ENCODE results near the gene TMEM201. TPM values are rescaled to one million over a fixed set of nuclear protein-coding genes. Genes with fewer than 3 reads are reported as not detected.

TMEM201 gene
- total and polyA plus RNA-seq, 4 donors, result 1.5 to 3.5 (median 2.9) TPM

GRCh38 chr1:9590945-9591668 is 2.4 kb downstream of the TMEM201 start:
- WGBS, result 93% methylated on average over 19 of the region's 19 CpGs
- Histone ChIP-seq H3K9me3 (ENCODE audit: control insufficient read depth in 4 of 4, low read length in 3 of 4) (no peaks in the 10 kb centered on the region), H3K4me1 (ENCODE audit: control insufficient read depth in 4 of 4, insufficient read depth in 4 of 4, low read length in 3 of 4) (peaks cover 5 to 22% (median 12%) of the 10 kb centered on the region in 4 donors), H3K9ac (ENCODE audit: low read depth in 1 of 2, low read length in 2 of 2) (no peak overlapping the region), H3K36me3 (ENCODE audit: control insufficient read depth in 4 of 4, insufficient read depth in 3 of 4, low read depth in 1 of 4, low read length in 3 of 4) (no peaks in the 10 kb centered on the region), H3K4me3 (ENCODE audit: low read depth in 1 of 3, low read length in 3 of 3) (no peak overlapping the region), H3K27me3 (ENCODE audit: control insufficient read depth in 4 of 4, insufficient read depth in 4 of 4, low read length in 3 of 4) (no peaks in the 10 kb centered on the region), H3K27ac (ENCODE audit: low read depth in 1 of 2, low read length in 2 of 2) (no peak overlapping the region)
- DNase-seq (ENCODE audit: low spot score), result no peak
- TF ChIP-seq HNF4A (conservative IDR thresholded peaks at IDR 0.05) (no peak), ZBTB33 (IDR thresholded peaks at IDR 0.05) (no peak), EGR1 (IDR thresholded peaks at IDR 0.05; ENCODE audit: low read depth in 2 of 2) (no peak), RAD21 (IDR thresholded peaks at IDR 0.05) (no peak)

GRCh38 chr1:9591669-9592509 is 3.2 kb downstream of the TMEM201 start:
- no peak overlapping the region for H3K4me3 ChIP-seq (ENCODE audit: low read depth in 1 of 3, low read length in 3 of 3)
- peaks cover 0 to under 1% (median 0%) of the 10 kb centered on the region in 4 donors for H3K36me3 ChIP-seq (ENCODE audit: control insufficient read depth in 4 of 4, insufficient read depth in 3 of 4, low read depth in 1 of 4, low read length in 3 of 4)
- H3K4me1 ChIP-seq (ENCODE audit: control insufficient read depth in 4 of 4, insufficient read depth in 4 of 4, low read length in 3 of 4), result peaks cover 9 to 27% (median 14%) of the 10 kb centered on the region in 4 donors
- WGBS, result 88% methylated on average over 22 of the region's 22 CpGs
- no peak for DNase-seq (ENCODE audit: low spot score)
- H3K9me3 ChIP-seq (ENCODE audit: control insufficient read depth in 4 of 4, low read length in 3 of 4), result no peaks in the 10 kb centered on the region
- H3K9ac ChIP-seq (ENCODE audit: low read depth in 1 of 2, low read length in 2 of 2), result no peak overlapping the region
- H3K27me3 ChIP-seq (ENCODE audit: control insufficient read depth in 4 of 4, insufficient read depth in 4 of 4, low read length in 3 of 4), result no peaks in the 10 kb centered on the region
- H3K27ac ChIP-seq (ENCODE audit: low read depth in 1 of 2, low read length in 2 of 2), result no peak overlapping the region
- TF ChIP-seq FOXA1 (IDR thresholded peaks at IDR 0.05) (no peak), TAF1 (conservative IDR thresholded peaks at IDR 0.05) (no peak), CTCF (IDR thresholded peaks at IDR 0.05; ENCODE audit: low read depth, low read length, missing input control) (no peak), RAD21 (IDR thresholded peaks at IDR 0.05) (no peak), RXRA (IDR thresholded peaks at IDR 0.05) (no peak), JUND (IDR thresholded peaks at IDR 0.05) (no peak), GABPA (IDR thresholded peaks at IDR 0.05 in 1 of 2, conservative IDR thresholded peaks at IDR 0.05 in 1 of 2) (no peak), MAX (IDR thresholded peaks at IDR 0.05) (no peak), NR2F2 (IDR thresholded peaks at IDR 0.05) (no peak), ATF3 (IDR thresholded peaks at IDR 0.05) (no peak), SP1 (IDR thresholded peaks at IDR 0.05) (no peak)
